Stimulated activated CD4-positive, alpha-beta T cell treated with anti-CD3 and anti-CD28 coated beads, Interleukin-15, amount 100 ng/mL, for 1 hour (primary cell): ENCODE results near the gene WWOX.

Source experiments
- DNase-seq, 2 donors: peaks; one replicate each; pipeline ENCODE4 v3.0.0-alpha.2; 2020; ENCODE audit warnings: low read depth in 1 of 2, low spot score in 1 of 2

Gene WWOX

GRCh38 chr16:78782572-78782971 lies 683.1 kb downstream of the WWOX start:
- no peak for DNase-seq

GRCh38 chr16:78783570-78784079 lies 684.2 kb downstream of the WWOX start:
- DNase-seq, result no peak

- DNase-seq, result no peak
Measured at GRCh38 chr16:78784771-78785170, 685.3 kb downstream of the WWOX start.

- no peak for DNase-seq
Measured at GRCh38 chr16:78785218-78785617, 685.8 kb downstream of the WWOX start.

- DNase-seq, result no peak
Measured at GRCh38 chr16:78786635-78787034, 687.2 kb downstream of the WWOX start.

GRCh38 chr16:78788276-78788675 lies 688.8 kb downstream of the WWOX start:
- no peak for DNase-seq

GRCh38 chr16:78788696-78789095 lies 689.2 kb downstream of the WWOX start:
- no peak for DNase-seq

GRCh38 chr16:78789561-78789960 lies 690.1 kb downstream of the WWOX start:
- no peak for DNase-seq

- no peak for DNase-seq
Measured at GRCh38 chr16:78791011-78791410, 691.6 kb downstream of the WWOX start.

GRCh38 chr16:78791926-78792325 lies 692.5 kb downstream of the WWOX start:
- no peak for DNase-seq

GRCh38 chr16:78792952-78793351 lies 693.5 kb downstream of the WWOX start:
- DNase-seq, result no peak

- no peak for DNase-seq
Measured at GRCh38 chr16:78794581-78795250, 695.3 kb downstream of the WWOX start.

- DNase-seq, result no peak
Measured at GRCh38 chr16:78795433-78795832, 696.0 kb downstream of the WWOX start.

- no peak for DNase-seq
Measured at GRCh38 chr16:78796221-78796866, 696.9 kb downstream of the WWOX start.

- no peak for DNase-seq
Measured at GRCh38 chr16:78799429-78799828, 700.0 kb downstream of the WWOX start.

- DNase-seq, result no peak
Measured at GRCh38 chr16:78800523-78800922, 701.1 kb downstream of the WWOX start.

- DNase-seq, result no peak
Measured at GRCh38 chr16:78804058-78804735, 704.7 kb downstream of the WWOX start.

GRCh38 chr16:78805556-78805955 lies 706.1 kb downstream of the WWOX start:
- DNase-seq, result no peak

GRCh38 chr16:78811247-78811646 lies 711.8 kb downstream of the WWOX start:
- no peak for DNase-seq

GRCh38 chr16:78812582-78812981 lies 713.1 kb downstream of the WWOX start:
- DNase-seq, result no peak

- no peak for DNase-seq
Measured at GRCh38 chr16:78813661-78814311, 714.3 kb downstream of the WWOX start.

- DNase-seq, result no peak
Measured at GRCh38 chr16:78815713-78816112, 716.3 kb downstream of the WWOX start.
